ENCODE data around the gene MAPT.
"Not testable (repeated sequence)": the region's sequence is repeated elsewhere in the genome, so short reads cannot be mapped to it uniquely, and the experiment has no call there.

MAPT gene

DNA sequence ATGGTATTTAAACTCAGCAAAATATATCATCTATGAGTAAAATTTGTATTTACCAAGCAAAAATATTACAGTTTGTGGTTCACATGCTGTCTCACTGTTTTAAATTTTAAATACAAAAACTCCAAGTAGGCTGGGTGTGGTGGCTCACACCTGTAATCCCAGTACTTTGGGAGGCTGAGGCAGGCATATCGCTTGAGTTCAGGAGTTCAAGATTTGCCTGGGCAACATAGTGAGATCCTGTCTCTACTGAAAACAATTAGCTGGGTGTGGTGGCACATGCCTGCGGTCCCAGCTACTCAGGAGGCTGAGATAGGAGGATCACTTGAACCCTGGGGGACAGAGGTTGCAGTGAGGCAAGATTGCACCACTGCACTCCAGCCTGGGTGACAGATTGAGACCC, 37.3 kb downstream of the MAPT start:
- no peak for DNase-seq

DNA sequence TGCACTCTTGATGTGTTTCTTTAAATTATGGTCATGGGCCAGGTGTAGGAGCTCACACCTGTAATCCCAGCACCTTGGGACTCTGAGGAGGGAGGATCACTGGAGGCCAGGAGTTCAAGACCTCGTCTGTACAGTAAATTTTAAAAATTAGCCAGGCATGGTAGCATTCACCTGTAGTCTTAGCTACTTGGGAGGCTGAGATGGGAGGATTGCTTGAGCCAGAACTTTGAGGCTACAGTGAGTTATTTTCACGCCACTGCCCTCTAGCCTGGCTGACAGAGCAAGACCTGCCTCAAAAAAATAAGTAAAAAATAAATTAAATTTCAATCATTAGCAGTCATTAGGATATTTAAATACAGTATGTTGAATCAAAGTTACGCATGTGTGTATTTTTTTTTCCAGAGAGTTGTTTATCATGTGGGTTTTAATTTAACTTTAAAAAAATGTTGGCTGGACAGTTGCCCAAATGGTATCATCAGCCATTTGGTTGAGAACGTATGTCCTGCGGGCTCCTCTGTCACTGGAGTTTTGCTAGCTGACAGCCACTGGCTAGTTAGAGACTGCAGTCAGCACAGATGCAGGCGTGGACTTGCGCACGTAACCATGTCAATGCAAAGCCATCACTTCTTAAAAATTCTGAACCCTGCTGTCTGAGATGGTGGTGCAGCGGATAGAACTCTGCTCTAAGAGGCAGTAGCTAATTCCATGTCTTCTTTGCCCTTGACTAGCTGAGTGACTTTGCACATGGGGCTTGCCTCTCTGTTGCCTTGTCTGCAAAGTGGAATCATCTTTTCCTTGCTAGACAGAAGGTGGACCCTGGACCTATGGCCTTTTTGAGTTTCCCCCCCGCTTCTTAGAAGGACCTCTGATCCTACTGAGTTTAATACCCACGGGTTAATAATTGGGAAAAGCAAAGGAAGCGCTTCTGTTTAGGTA, 40.0 kb downstream of the MAPT start:
- no peak for DNase-seq

DNA sequence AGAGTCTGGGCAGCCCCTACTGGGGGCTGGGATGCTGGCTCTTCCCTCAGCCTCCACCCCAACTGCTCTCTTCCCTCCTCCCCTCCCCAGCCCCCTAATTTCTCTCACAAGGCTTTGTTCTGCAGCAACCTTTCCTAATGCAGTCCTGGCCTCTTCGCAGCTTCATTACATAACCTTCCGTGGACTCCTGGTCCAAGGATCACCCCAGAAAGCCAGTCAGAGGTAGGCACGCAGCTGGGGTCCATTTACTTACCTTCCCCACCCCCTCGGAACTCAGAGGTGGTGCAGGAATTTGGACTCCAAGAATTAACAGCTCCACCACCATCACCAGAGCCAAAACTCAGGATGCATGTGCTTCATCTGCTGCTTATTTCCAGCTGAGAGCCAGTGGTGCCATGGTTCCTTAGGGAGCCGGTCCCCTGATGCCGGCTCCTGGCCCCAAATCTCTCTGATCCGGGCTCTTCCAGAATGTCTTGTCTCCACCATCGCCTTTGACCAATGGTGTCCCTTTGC, 40.9 kb downstream of the MAPT start:
- no peak for DNase-seq

DNA sequence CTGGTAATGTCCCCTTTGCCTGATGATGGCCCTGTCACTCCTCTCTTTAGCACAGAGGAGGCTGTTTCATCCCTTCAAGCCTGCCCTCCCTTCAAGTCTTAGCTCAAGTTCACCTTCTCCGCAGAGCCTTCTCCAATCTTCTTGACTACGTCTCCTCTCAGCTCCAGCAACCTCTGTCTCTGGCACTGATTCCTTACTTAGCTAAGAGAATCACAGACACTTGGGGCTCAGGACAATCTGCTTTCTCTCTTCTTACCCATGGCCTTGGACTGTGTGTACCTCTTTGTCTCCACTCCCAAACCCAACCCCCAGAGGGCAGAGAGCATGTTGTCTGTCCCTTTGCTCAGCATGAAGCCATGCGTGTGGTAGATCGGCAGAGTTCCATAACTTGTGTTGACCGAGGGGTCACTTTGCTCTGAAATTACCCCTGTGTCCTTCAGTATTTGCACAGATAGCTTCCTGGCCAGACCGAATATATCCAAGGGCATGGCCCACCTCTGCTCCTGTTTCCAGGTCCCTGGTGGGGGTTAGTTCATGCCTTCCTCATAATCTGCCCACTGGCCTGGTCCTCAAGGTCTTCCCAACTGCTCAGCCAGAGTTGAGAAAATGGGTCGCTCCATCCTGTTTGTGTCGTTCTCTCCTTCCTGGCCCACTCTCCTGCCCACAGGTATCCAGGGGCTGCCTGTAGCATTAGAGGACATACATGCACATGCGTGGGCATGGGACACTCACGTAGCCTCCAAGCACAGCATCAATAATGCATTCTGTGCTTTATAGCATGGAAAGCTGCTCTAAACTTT, 41.6 kb downstream of the MAPT start:
- DNase-seq: no peak

DNA sequence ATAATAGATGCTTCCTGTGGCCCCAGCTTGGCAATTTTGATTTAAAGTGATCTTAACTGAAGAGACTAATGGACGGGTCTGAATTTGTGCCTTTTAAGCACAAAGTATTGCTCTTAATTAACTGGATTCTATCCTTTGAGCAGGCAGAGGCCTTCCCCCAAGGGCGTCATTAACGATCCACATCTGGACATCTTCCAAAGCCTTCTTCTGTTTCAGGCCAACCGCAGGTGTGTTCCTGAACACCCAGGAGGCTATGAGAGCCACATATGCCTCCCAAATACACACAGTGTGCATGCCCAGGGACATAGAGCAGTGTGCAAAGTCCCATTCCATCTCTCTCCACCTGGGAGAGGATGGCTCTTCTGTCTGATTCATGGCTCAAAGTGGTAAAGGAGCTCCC, 42.3 kb downstream of the MAPT start:
- DNase-seq: peak; percentile 29

DNA sequence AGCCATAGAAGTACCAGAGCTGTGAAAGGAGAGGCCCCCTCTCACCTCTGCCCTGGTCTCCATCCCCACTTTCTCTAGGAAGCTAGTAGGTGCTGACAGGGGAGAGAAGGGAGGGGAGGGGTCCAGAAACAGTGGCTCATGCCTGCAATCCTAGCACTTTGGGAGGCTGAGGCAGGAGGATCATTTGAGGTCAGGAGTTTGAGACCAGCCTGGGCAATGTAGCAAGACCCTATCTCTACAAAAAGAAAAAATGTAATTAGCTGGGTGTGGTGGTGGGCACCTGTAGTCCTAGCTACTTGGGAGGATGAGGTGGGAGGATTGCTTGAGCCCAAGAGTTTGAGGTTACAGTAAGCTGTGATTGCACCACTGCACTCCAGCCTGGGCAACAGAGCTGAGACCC, 42.8 kb downstream of the MAPT start:
- not testable (repeated sequence) for DNase-seq

DNA sequence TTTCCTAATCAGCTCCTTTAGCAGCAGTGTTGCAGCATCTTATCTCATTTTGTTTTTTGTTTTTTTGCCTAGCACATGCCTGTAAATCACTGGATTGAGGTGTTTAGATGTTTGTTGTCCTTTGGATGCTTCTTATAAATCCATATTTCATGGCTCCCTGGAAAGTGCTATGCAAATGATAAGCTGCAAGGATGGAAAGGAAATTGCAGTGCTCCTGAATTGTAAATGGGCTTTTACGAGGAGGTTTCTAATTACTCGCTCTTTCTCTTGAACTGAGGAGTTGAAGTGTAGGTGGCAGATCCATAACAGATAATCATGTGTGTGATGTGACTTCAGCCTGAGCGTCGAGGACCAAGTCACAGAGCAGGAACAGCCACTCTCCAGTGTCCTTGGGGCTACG, 45.0 kb downstream of the MAPT start:
- DNase-seq: no peak

DNA sequence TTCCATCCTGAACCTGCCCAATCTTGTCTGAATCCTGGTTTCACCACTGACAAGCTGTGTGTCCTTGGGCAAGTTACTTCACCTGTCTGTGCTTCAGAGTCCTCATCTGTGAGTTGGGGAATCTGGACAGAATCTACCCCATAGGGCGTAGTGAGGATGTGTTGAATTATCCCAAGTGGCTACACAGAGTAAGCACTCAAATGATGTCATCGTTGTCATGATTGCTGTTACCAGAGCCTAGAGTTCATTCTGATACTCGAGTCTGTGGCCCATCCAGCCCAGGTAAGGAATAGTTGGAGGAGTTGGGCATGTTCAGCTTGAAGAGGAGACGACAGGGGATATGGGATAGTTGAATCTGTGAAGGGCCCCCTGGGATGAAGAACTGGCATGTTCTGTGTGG, 45.9 kb downstream of the MAPT start:
- no peak for DNase-seq

DNA sequence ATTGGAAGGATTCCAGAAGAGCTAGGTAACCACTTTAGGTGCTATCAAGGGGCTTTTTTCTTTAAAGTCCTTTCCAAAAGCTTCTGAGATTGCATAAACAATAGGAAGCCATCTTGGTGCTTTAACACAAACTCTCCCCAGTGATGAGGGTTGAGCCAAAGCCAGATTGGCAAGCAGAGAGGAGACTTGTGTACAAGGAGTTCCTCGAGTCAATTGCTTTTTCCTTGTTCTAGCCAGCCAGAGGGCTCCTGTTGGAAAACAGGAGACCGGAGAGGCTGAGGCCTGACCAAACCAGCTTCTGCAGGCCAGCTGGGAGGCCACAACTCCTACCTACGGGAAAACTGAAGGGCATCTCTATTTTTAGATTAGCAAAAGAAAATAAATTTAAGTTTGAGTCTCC, 46.5 kb downstream of the MAPT start:
- no peak for DNase-seq

DNA sequence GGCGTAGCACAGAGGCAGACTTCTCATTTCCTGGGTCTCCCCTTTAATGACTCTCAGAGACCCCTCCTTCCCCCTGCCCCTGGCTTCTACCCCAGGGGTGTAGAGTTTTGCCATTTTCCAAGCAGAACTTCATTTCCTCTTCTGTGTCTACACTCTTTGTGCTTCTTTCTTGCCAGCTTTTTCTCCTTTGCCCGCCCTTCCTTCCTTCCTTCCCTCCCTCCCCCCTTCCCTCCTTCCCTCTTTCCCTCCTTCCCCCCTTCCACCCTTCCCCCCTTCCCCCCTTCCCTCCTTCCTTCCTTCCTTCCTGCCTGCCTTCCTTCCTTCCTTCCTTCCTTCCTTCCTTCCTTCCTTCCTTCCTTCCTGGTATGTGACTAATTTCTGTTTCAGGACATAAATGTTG, 47.0 kb downstream of the MAPT start:
- DNase-seq: no peak

DNA sequence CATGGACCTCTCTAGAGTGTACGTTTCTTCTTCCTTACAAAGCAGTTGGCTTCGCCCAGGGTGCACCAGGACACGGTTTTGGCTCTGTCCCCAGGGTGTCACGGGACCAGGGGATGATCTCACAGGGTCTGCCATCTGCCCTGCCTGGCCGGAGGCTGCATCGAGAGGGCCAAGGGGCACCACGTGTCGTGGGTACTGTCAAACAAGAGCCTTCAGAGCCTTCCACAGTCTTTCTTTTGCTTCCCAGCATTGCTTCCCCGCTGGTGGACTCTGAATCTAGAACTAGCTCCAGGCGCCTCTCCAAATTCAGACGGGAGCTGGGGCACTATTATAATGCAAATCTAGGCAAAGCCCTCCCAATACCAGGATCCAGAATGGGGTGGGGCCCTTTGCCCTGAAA, 47.9 kb downstream of the MAPT start:
- no peak for DNase-seq

DNA sequence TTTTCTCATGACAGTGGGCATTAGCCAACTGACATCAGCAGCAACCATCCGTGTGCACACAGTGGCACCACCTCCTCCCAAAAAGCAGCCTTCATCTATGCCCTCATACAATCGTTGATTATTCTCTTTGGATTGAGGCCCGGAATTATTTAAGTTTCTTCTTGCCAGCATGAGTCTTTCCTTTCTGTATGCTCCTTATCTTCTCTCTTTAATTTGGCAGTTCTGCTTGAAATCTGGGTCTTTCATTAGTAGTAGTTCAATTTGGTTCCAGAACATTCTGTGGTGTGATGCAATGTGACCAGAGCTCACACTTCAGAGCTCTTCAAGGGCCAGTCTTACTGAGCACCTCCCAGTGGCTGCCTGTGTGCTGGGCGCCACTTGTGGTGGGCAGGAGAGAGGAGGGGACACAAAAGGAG, 52.5 kb downstream of the MAPT start:
- no peak for DNase-seq

DNA sequence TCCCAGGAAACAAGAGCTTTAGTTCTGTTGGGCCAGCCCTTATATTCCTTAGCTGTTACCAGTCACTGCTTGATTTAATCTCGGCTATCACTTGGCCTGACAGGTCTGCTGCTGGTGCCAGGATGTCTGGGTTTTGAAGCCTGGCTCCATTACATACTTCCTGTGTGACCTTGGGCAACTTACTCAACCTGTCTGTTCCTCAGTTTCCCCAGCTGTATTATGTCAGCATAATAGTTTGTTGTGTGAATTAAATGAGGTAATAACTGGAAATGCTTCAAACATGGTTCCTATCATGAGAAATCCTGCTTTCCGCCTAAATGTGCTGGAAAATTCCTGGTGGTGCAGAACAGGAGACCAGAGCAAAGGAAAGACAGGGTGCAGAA, 54.1 kb downstream of the MAPT start:
- DNase-seq: no peak

DNA sequence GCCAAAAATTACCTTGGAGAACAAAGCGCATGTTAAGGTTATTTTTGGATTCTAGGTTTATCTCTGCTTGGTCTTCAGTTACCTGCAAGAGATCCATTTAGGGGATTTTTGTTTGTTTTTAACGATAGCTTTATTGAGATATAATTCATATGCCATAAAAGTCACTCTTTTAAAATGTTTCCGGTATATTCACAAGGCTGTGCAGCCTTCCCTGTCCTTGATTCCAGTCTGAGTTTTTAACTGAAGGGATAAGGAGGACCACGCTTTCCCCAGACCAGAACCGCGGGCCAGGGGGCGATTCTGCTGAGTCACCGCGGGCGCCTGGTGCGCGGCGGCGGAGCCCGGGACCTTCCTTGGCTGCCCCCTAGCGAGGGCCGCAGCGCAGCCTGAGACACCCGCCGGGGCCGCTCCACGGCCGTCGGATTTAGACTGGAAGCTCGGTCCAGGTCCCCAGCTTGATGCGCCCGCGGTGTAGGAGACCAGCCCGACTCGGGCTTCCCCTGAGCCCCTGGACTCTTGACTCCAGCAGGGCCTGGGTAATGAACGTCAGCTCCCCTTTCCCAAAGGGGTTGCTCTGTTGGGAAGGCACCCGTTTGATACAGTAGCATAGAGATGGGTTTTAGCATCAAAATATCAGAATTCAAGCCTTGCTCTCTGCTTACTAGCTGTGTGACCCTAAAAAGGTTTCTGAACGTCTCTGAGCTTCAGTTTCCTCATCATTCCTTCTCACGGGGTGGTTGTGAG, 54.7 kb downstream of the MAPT start:
- no peak for DNase-seq

DNA sequence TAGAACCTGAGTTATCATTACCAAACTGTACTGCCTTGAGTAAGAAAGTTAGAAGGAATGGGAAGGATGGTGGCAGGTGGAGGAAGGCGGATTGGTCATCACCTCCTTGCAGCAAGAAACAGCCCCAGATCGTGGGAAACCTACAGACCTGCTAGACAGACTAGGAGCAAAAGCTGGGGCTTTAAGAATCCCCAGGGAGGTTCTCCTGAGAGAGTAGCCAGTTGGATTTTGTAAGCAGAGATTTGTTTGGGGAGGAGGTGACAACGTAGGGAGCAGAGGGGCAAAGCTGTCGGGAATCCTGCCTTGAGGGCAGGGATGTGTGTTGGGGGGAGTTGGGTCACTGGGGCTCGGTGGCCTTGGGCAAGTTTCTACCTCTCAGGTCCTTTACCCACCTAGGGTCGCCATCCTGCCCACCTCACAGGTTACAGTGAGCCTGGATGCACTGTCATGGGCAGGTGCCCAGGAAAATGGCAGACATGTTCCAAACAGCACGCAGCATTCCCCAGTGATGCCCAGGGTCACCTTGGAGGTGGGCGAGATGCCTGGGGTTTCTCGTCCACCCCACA, 55.5 kb downstream of the MAPT start:
- no peak for DNase-seq

DNA sequence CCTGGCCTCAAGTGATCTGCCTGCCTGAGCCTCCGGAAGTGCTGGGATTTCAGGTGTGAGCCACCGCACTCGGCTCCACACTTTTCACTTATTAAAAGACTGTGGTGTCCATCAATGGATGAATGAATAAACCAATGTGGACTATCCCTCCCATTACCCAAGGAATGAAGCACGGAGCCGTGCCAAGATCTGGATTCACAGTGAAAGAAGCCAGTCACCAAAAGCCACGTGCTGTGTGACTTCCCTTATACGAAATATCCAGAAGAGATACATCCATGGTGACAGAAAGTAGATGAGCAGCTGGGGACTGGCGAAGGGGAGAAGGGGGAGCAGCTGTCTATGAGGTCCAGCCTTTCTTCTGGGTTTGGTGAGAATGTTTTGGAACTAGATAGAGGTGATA, 56.5 kb downstream of the MAPT start:
- DNase-seq: no peak

DNA sequence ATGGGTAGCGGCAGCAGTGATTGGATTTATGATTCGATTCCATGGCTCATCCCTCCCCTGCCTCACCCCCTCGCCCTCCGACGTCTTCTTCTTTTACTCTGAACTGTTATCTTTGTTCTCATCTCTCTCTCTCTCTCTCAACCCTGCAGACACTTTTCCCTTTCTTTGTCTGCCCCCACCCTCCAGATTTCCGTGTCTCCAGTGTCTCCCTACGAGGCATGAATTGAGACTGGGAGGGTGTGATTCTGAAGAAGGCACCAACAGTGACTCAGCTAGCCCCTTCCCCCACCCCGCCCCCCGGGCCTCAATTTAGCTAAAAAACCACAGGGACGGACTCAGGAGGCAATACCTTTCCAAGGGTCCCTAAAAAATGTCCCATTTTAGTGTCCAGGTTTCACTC, 57.0 kb downstream of the MAPT start:
- DNase-seq: no peak

DNA sequence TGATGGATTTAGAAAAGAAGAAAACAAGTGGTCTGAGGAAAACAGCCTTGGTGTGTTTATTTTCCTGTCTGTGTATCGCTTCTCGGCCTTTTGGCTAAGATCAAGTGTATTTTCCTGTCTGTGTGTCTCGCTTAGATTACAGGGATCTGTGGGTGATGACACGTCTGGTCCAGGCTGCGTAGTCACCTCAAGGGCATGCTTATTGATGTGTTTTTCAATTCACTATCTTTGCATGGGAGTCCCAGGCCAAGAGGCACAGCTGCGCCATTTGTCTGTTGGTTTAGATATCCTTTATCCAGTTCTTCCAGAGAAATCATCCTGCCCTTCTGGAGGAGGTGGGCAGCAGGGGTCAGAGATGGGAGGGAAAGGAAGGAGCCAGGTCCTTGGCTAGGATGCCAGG, 57.6 kb downstream of the MAPT start:
- DNase-seq: no peak

DNA sequence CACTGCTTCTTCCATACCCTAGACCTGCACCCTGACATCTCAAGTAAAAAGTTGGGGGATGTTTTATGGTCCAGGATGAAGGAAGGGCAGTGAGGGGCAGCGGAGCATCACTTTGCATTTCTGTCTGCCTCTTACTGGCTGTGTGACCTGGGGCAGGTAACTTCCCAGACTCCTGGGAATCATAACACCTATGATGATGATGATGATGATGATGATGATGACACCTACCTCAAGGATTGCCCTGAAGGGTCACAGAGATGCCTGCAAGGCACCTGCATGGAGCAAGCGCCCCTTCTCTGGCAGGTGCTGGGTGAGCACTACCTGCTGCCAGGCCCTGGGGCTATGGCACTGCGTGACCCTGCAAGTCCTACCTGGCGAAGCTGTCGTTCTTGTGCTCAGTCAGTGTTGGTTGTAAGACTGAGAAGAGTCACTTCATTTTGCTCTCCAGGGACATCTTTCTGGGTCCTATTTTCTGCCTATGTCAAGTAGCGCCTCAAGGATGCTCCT, 58.5 kb downstream of the MAPT start:
- no peak for DNase-seq

DNA sequence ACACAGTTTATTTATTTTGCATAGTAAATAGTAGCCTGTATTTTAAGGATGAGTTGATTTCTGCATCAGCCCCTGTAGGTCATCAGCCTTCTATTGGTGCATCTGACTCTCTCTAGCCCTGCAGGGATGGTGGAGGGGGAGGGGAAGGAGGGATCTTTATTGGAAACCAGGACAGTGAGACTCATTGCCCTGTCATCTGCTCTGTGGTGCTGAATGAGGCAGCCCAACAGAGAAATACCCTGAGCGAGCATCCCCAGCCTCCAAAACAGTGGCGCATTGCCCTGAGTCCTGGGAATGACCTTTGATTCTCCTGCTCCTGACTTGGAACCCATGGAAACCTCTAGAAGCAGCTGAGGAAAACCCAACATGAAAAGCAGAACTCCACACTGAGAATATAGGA, 59.2 kb downstream of the MAPT start:
- no peak for DNase-seq

DNA sequence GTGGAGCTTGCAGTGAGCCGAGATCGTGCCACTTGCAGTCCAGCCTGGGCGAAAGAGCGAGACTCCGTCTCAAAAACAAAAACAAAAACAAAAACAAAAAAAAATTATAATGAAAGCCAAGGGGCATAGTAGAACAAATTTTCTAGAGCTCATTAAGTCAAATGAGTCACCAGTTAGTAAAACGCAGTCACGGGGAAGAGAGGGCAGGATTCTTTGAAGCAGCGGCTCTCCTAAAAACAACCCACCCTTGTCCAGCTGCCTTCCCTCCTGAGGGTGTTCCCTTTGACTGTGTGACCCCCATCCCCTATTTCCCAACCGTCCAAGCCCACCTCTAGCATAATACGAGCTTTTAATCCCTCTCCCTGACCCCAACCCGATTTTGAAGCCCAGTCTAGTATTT, 60.6 kb downstream of the MAPT start:
- no peak for DNase-seq

DNA sequence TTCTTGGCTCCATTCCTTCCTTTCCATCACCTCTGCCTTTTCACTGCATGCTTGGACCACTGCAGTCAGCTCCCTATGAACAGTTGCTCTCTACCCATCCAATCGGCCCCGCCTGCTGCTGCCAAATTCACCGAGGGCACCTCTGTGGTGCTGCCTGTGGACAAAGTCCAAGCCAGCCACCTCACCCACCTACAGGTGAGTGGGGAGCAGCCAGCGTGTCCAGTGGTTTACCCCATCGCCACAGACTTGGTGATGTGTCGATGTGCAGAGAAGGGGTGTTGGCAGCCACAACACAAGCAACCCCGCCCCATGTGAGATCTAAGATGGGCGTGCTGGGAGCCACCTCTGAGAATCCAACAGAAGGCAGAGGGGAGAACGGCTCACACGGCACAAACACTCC, 61.0 kb downstream of the MAPT start:
- no peak for DNase-seq

DNA sequence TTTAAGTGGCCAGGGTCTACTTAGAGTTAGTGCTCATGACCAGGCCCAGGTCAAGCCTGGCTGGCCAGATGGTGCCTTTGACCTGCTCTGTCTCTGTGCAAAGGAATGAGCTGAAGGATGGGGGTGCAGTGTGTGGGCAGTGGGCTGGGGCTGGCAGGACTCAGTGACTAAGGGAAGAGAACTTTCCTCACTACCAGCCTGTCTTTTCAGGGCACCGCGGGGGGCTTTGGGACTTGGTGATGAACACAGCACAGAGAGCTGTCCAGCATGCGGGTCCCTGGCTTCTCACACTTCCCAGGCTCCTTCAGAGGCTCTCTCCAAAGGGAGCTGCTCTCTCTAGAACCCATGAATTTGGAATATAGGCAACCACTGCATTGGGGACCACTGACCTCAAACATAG, 61.7 kb downstream of the MAPT start:
- DNase-seq: no peak
